IMR-90 (cell line): ENCODE measurements around the gene GNAS. TPM values are rescaled to one million over a fixed set of nuclear protein-coding genes. Genes with fewer than 3 reads are reported as not detected.

ENCODE experiments used
- ATAC-seq: fragments of 200-7000 bp; cut with Tn5 transposase; 2 replicates; pipeline ENCODE4 v1.9.1; 2020; ENCODE audit warnings: low read depth, mild to moderate bottlenecking, moderate library complexity
- BruUV-seq: library from RNA; stranded (reverse); fragments of 400-500 nt; replicated peaks from 2 replicates; lab custom pipeline; 2021; lab: Mats Ljungman, UMichigan
- CTCF ChIA-PET: fragments of 300-600 bp; formaldehyde crosslinking; extraction: SDS; loops from one replicate; lab custom pipeline; 2021; ENCODE audit warnings: antibody characterized with exemption; lab: Yijun Ruan, JAX
- POLR2A ChIA-PET: fragments of 300-600 bp; sonication (Branson Sonifier 250); formaldehyde crosslinking; loops from one replicate; lab custom pipeline; 2022; ENCODE audit warnings: antibody characterized with exemption; ENCODE audit not compliant: unreplicated experiment; lab: Charles Lee
- DNase-seq: peaks from one replicate; pipeline ENCODE4 v3.0.0; 2013
- H2AFZ ChIP-seq: replicated peaks from 2 replicates; pipeline ENCODE3; 2013; ENCODE audit warnings: low read length, mild to moderate bottlenecking; ENCODE audit not compliant: poor library complexity
- H2AK5ac ChIP-seq: 2 replicates; pipeline ENCODE4 v1.6.1; 2013; ENCODE audit warnings: low read depth, low read length, inconsistent platforms
- H2AK9ac ChIP-seq: replicated peaks from 2 replicates; pipeline ENCODE3; 2013; ENCODE audit warnings: mild to moderate bottlenecking, low read depth, low read length, moderate library complexity; ENCODE audit not compliant: poor library complexity
- H2BK120ac ChIP-seq: 2 replicates; pipeline ENCODE4 v1.6.1; 2013; ENCODE audit warnings: low read depth, low read length, inconsistent platforms
- H2BK15ac ChIP-seq: 3 replicates; pipeline ENCODE4 v1.6.1; 2013; ENCODE audit warnings: low read depth, low read length, inconsistent platforms
- H2BK20ac ChIP-seq: 2 replicates; pipeline ENCODE4 v1.6.1; 2013; ENCODE audit warnings: low read depth, mild to moderate bottlenecking, inconsistent platforms, low read length, moderate library complexity
- H2BK5ac ChIP-seq: 2 replicates; pipeline ENCODE4 v1.6.1; 2013; ENCODE audit warnings: mild to moderate bottlenecking, low read depth, low read length, inconsistent platforms; ENCODE audit not compliant: poor library complexity, severe bottlenecking
- H3K14ac ChIP-seq: replicated peaks from 2 replicates; pipeline ENCODE4 v1.6.1; 2013; ENCODE audit warnings: low read depth, low read length, inconsistent platforms
- H3K18ac ChIP-seq: 2 replicates; pipeline ENCODE4 v1.6.1; 2013; ENCODE audit warnings: low read depth, low read length, control low read depth
- H3K23ac ChIP-seq: 2 replicates; pipeline ENCODE4 v1.6.1; 2013; ENCODE audit warnings: low read depth, low read length, inconsistent platforms
- H3K27ac ChIP-seq: 2 replicates; pipeline ENCODE4 v1.5.1; 2013; ENCODE audit warnings: mild to moderate bottlenecking, control low read depth, low read length; ENCODE audit not compliant: insufficient read depth
- H3K27me3 ChIP-seq: 2 replicates; pipeline ENCODE4 v1.6.1; 2013; ENCODE audit warnings: low read length; ENCODE audit not compliant: control insufficient read depth, insufficient read depth
- H3K36me3 ChIP-seq: 2 replicates; pipeline ENCODE4 v1.6.1; 2013; ENCODE audit warnings: low read length, mixed read lengths; ENCODE audit not compliant: control insufficient read depth, insufficient read depth
- H3K4ac ChIP-seq: 2 replicates; pipeline ENCODE4 v1.6.1; 2013; ENCODE audit warnings: low read depth, low read length, inconsistent platforms
- H3K4me1 ChIP-seq: 2 replicates; pipeline ENCODE4 v1.6.1; 2013; ENCODE audit warnings: low read length, mixed read lengths; ENCODE audit not compliant: control insufficient read depth, insufficient read depth
- H3K4me2 ChIP-seq: 2 replicates; pipeline ENCODE4 v1.6.1; 2013; ENCODE audit warnings: low read depth, mild to moderate bottlenecking, control low read depth, low read length, moderate library complexity
- H3K4me3 ChIP-seq: 2 replicates; pipeline ENCODE4 v1.5.1; 2013; ENCODE audit warnings: low read depth, mild to moderate bottlenecking, control low read depth, low read length, moderate library complexity; ENCODE audit not compliant: insufficient read depth
- H3K56ac ChIP-seq: 2 replicates; pipeline ENCODE4 v1.6.1; 2013; ENCODE audit warnings: low read length, inconsistent platforms; ENCODE audit not compliant: insufficient read depth; ENCODE audit errors: extremely low read depth
- H3K79me1 ChIP-seq, 2 experiments: 2 replicates each; pipeline ENCODE4 v1.6.1; 2013; ENCODE audit warnings: low read length in 2 of 2, inconsistent platforms in 1 of 2, low read depth in 1 of 2
- H3K9ac ChIP-seq: 2 replicates; pipeline ENCODE4 v1.6.1; 2013; ENCODE audit warnings: low read depth, low read length, control low read depth
- H3K9me1 ChIP-seq: 2 replicates; pipeline ENCODE4 v1.6.1; 2013; ENCODE audit warnings: low read length, inconsistent platforms; ENCODE audit not compliant: insufficient read depth
- H3K9me3 ChIP-seq: 2 replicates; pipeline ENCODE4 v1.6.1; 2013; ENCODE audit warnings: low read length; ENCODE audit not compliant: control insufficient read depth, insufficient read depth
- H4K20me1 ChIP-seq: 2 replicates; pipeline ENCODE4 v1.6.1; 2013; ENCODE audit warnings: low read length, inconsistent platforms; ENCODE audit not compliant: insufficient read depth
- H4K5ac ChIP-seq: 2 replicates; pipeline ENCODE4 v1.6.1; 2013; ENCODE audit warnings: mild to moderate bottlenecking, low read depth, low read length, control low read depth
- H4K8ac ChIP-seq, 2 experiments: 2 replicates each; pipeline ENCODE4 v1.6.1; 2013; ENCODE audit warnings: low read depth in 2 of 2, low read length in 2 of 2, control low read depth in 1 of 2, inconsistent platforms in 1 of 2
- H4K91ac ChIP-seq: 2 replicates; pipeline ENCODE4 v1.6.1; 2013; ENCODE audit warnings: low read depth, low read length, inconsistent platforms; ENCODE audit not compliant: insufficient read depth
- MAZ ChIP-seq: IDR thresholded peaks from 2 replicates; pipeline ENCODE4 v1.6.1; 2012; ENCODE audit warnings: low read depth, mild to moderate bottlenecking, low read length, improper control_type of control experiment, moderate library complexity, borderline replicate concordance
- POLR2A ChIP-seq: IDR thresholded peaks from 2 replicates; pipeline ENCODE4 v1.6.1; 2012; ENCODE audit warnings: mild to moderate bottlenecking, low read depth, low read length
- RCOR1 ChIP-seq: IDR thresholded peaks from 2 replicates; pipeline ENCODE4 v1.6.1; 2012; ENCODE audit warnings: mild to moderate bottlenecking, low read length, improper control_type of control experiment; ENCODE audit not compliant: insufficient replicate concordance
- WGBS, 2 experiments: methylation state at CpG; one replicate each; pipeline versions ENCODE4 v1.1.5 to v1.1.7; 2013; ENCODE audit warnings: missing lambda C conversion rate in 2 of 2; ENCODE audit not compliant: insufficient read length in 1 of 2; ENCODE audit errors: extremely low coverage in 2 of 2; 5-methylcytosine and 5-hydroxymethylcytosine counted together
- dilution Hi-C: fragments of 300-500 bp; cut with HindIII; formaldehyde crosslinking; loops from one replicate; pipeline ENCODE4 v1.14.3; 2018; ENCODE audit warnings: low sequenced_read_pairs; ENCODE audit not compliant: unreplicated experiment
- in situ Hi-C: fragments of 300-500 bp; cut with MboI; formaldehyde crosslinking; loops from 3 replicates; pipeline ENCODE4 v1.14.3; 2019; ENCODE audit warnings: low sequenced_read_pairs, inconsistent platforms, mixed read lengths
- intact Hi-C: fragments of 100-400 bp; cut with micrococcal nuclease; formaldehyde crosslinking; loops from 2 replicates; pipeline ENCODE4 v1.10.0; 2022
- polyA plus RNA-seq, 3 experiments: library from polyadenylated mRNA; depleted of rRNA; stranded (reverse); fragments of >200 nt; gene quantifications; 2 replicates each; pipeline ENCODE4 v1.2.3, GENCODE V29; 2012; ENCODE audit warnings: low replicate concordance in 1 of 3
- total RNA-seq: library from RNA; depleted of rRNA; stranded (reverse); fragments of >200 nt; gene quantifications from 2 replicates; pipeline ENCODE4 v1.2.3, GENCODE V29; 2012

Gene GNAS
- total and polyA plus RNA-seq, 2 of the 4 experiments (the other 2 are of a cell fraction) = 397 to 1,356 TPM

DNA sequence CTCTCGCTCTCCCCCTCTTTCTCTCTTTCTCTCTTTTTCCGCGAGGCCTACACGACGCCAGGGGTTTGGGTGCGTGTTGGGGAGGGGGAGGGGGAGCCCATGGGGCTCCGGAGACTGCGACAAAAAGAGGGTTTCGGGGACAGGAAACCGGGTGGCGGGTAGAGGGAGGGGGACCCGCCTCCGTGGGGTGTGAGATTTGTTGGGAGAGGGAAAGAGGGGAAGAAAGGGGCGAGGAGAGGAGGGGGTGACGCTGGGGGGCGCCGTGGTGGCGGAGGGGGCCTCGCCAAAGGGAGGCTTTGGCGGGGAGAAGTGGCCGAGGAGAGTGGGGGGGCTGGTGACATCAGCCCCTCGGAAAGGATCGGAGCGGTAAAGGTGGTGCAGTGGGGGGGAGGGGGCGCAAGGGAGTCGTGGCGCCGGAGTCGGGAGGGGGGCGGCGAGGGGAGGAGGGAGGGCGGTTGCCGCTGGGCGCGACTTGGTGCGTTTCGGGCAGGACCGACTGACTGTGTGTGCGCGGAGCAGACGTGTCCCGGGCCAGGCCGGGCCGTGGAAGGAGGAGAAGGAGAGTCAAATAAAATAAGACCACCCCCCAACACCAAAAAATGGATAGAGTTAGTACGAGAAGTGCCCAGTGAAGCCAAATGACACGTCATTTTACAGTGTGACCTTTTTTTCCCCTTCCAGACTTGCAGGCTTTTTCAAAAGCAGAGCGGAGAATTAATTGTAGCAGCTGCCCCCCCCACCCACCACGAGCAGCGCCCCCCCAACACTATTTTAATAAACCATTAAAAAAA lies 39.8 kb downstream of the GNAS start:
- peak overlapping the region; percentile 100 for H3K4me3 ChIP-seq
- peak; percentile 5 for ATAC-seq
- peak overlapping the region; percentile 75 for H4K5ac ChIP-seq
- BruUV-seq = no TSS peak
- in situ Hi-C loops = no loop called here
- no peaks in the 10 kb centered on the region for H3K9me3 ChIP-seq
- no peak for TF ChIP-seq RCOR1
- TF ChIP-seq POLR2A = peak; percentile 67
- TF ChIP-seq MAZ = peak; percentile 25; the same call in 1 of the 2 replicates
- H3K18ac ChIP-seq = peak overlapping the region; percentile 96
- H3K56ac ChIP-seq = peak overlapping the region; percentile 89
- peak overlapping the region; percentile 100 for H3K27ac ChIP-seq
- peak overlapping the region; percentile 73 for H2AK9ac ChIP-seq
- H3K27me3 ChIP-seq = no peaks in the 10 kb centered on the region
- H4K20me1 ChIP-seq = peaks cover 47% of the 10 kb centered on the region
- peak overlapping the region; percentile 96 for H3K23ac ChIP-seq
- no peak overlapping the region for H2BK15ac ChIP-seq
- H3K79me1 ChIP-seq = peaks cover 5 to 31% of the 10 kb centered on the region in 2 experiments; a peak in 3 of 4 replicates
- peaks cover 3% of the 10 kb centered on the region; the same call in 1 of the 2 replicates for H3K9me1 ChIP-seq
- peaks cover 15% of the 10 kb centered on the region for H3K4me1 ChIP-seq
- ChIA-PET CTCF (no interaction called here), POLR2A (no interaction called here)
- H2AFZ ChIP-seq = peak overlapping the region; percentile 80
- H2BK5ac ChIP-seq = peak overlapping the region; percentile 93
- dilution Hi-C loops = no loop called here
- peak overlapping the region; percentile 87 for H3K4ac ChIP-seq
- H2BK120ac ChIP-seq = 0 out of 2 replicates have a peak overlapping the region, but pooled peaks have one; percentile 11
- peak overlapping the region; percentile 66; a peak in 3 of 4 replicates for H4K8ac ChIP-seq
- H3K36me3 ChIP-seq = peaks cover 5% of the 10 kb centered on the region
- H3K9ac ChIP-seq = peak overlapping the region; percentile 100
- no peak overlapping the region for H2BK20ac ChIP-seq
- H4K91ac ChIP-seq = peak overlapping the region; percentile 74
- intact Hi-C loops = loop anchor here (1.0 to 5.0 kb wide), 2 partner anchors 10 to 140 kb away; partner anchors contain the start of gene ATP5F1E
- no CpG with 5 or more reads among the region's 49 CpGs for WGBS, 2 experiments
- DNase-seq = peak; percentile 50
- peak overlapping the region; percentile 62; the same call in 1 of the 2 replicates for H2AK5ac ChIP-seq
- H3K14ac ChIP-seq = peak overlapping the region; percentile 92
- peak overlapping the region; percentile 90 for H3K4me2 ChIP-seq
